Activated T-helper 2 cell treated with anti-CD3 and anti-CD28 coated beads, Interferon-gamma antibody, Interleukin-2, Interleukin-4, amounts not matched to agents 10 μg/mL and 5 μg/mL and 100 μg/mL, durations not matched to agents 14 hours and 24 hours and 36 hours (primary cell): ENCODE results near the gene SYNRG. TPM values are rescaled to one million over a fixed set of nuclear protein-coding genes. Genes with fewer than 3 reads are reported as not detected.

Experiments used
- total RNA-seq: library from RNA; stranded (reverse); gene quantifications from 2 replicates; pipeline ENCODE4 v1.2.3, GENCODE V29; 2022

SYNRG gene
- total RNA-seq, 1 donor from 2014 or later, result 43.7 TPM

Other genes starting within 250 kb of the SYNRG start
- not detected in 2 replicates for gene C17orf78, start 233.4 kb downstream of the SYNRG start, total RNA-seq
- gene ACACA, start 202.6 kb downstream of the SYNRG start, total RNA-seq, result 109 and 110 TPM in 2 replicates
- gene TADA2A, start 202.5 kb downstream of the SYNRG start, total RNA-seq, result 34.3 and 34.6 TPM in 2 replicates
- gene DUSP14, start 119.5 kb downstream of the SYNRG start, total RNA-seq, result 19.5 and 21.0 TPM in 2 replicates
- 43.4 and 46.9 TPM in 2 replicates for gene DDX52, start 34.0 kb upstream of the SYNRG start, total RNA-seq
- gene HNF1B, start 135.6 kb upstream of the SYNRG start, total RNA-seq, result 4.6 and 5.0 TPM in 2 replicates